Measurements from ENCODE around the gene ZNF154. TPM values are rescaled to one million over a fixed set of nuclear protein-coding genes. Genes with fewer than 3 reads are reported as not detected.

Gene ZNF154
- total and polyA plus RNA-seq, 2 of the 4 experiments (the other 2 are of a cell fraction) = 2.2 to 2.9 TPM

GRCh38 chr19:57719901-57720519 is 11.0 kb upstream of the ZNF154 start:
- Histone ChIP-seq H3K27me3 (ENCODE audit: control insufficient read depth, insufficient read depth, low read length) (no peaks in the 10 kb centered on the region), H2AK9ac (replicated peaks; ENCODE audit: low read depth, low read length, poor library complexity) (no peak overlapping the region), H2BK120ac (ENCODE audit: low read depth, low read length) (no peak overlapping the region), H3K18ac (ENCODE audit: low read depth, low read length) (no peak overlapping the region), H3K27ac (ENCODE audit: insufficient read depth, low read length) (no peak overlapping the region), H3K4me3 (ENCODE audit: insufficient read depth, low read depth, low read length) (no peak overlapping the region), H3K36me3 (ENCODE audit: control insufficient read depth, insufficient read depth, low read length) (peaks cover 41% of the 10 kb centered on the region), H2BK5ac (ENCODE audit: low read depth, low read length, poor library complexity, severe bottlenecking) (no peak overlapping the region), H3K56ac (ENCODE audit: extremely low read depth, insufficient read depth, low read length) (no peak overlapping the region), H4K91ac (ENCODE audit: insufficient read depth, low read depth, low read length) (no peak overlapping the region), H3K23ac (ENCODE audit: low read depth, low read length) (no peak overlapping the region), H3K9me3 (ENCODE audit: control insufficient read depth, insufficient read depth, low read length) (peaks cover 56% of the 10 kb centered on the region), H3K4me2 (ENCODE audit: low read depth, low read length) (no peak overlapping the region), H3K9me1 (ENCODE audit: insufficient read depth, low read length) (no peaks in the 10 kb centered on the region), H4K5ac (ENCODE audit: low read depth, low read length) (no peak overlapping the region), H3K4ac (ENCODE audit: low read depth, low read length) (no peak overlapping the region), H4K20me1 (ENCODE audit: insufficient read depth, low read length) (no peaks in the 10 kb centered on the region), H4K8ac (ENCODE audit: low read depth in 2 of 2, low read length in 2 of 2) (no peak overlapping the region), H2BK20ac (ENCODE audit: low read depth, low read length) (no peak overlapping the region), H2BK15ac (ENCODE audit: low read depth, low read length) (no peak overlapping the region), H3K79me1 (ENCODE audit: low read depth in 1 of 2, low read length in 2 of 2) (peaks cover 0 to 15% of the 10 kb centered on the region in 2 experiments; a peak in 2 of 4 replicates), H3K4me1 (ENCODE audit: control insufficient read depth, insufficient read depth, low read length) (no peaks in the 10 kb centered on the region), H2AFZ (replicated peaks; ENCODE audit: low read length, poor library complexity) (no peak overlapping the region), H3K14ac (replicated peaks; ENCODE audit: low read depth, low read length) (no peak overlapping the region), H2AK5ac (ENCODE audit: low read depth, low read length) (no peak overlapping the region), H3K9ac (ENCODE audit: low read depth, low read length) (no peak overlapping the region)
- intact Hi-C loops (cut with micrococcal nuclease) = no loop called here
- TF ChIP-seq FOS (IDR thresholded peaks at IDR 0.05; ENCODE audit: low read depth, low read length) = no peak
- TF ChIP-seq NFE2L2 (IDR thresholded peaks at IDR 0.05; ENCODE audit: low read depth, low read length) = no peak
- no peak for TF ChIP-seq BHLHE40 (IDR thresholded peaks at IDR 0.05; ENCODE audit: low read depth, low read length)
- TF ChIP-seq CHD1 (IDR thresholded peaks at IDR 0.05; ENCODE audit: low read depth, low read length) = no peak
- no peak for TF ChIP-seq RFX5 (IDR thresholded peaks at IDR 0.05; ENCODE audit: low read depth, low read length)
- TF ChIP-seq POLR2A (IDR thresholded peaks at IDR 0.05; ENCODE audit: low read depth, low read length) = no peak
- no peak for TF ChIP-seq MAZ (IDR thresholded peaks at IDR 0.05; ENCODE audit: borderline replicate concordance, low read depth, low read length)
- no peak for TF ChIP-seq RAD21 (IDR thresholded peaks at IDR 0.05; ENCODE audit: low read length)
- no peak for TF ChIP-seq MXI1 (IDR thresholded peaks at IDR 0.05; ENCODE audit: borderline replicate concordance, low read depth, low read length)
- TF ChIP-seq CTCF (conservative IDR thresholded peaks at IDR 0.05; ENCODE audit: low read depth, low read length) = no peak
- no peak for TF ChIP-seq CEBPB (IDR thresholded peaks at IDR 0.05; ENCODE audit: low read depth, low read length)
- TF ChIP-seq RCOR1 (IDR thresholded peaks at IDR 0.05; ENCODE audit: insufficient replicate concordance, low read length) = no peak
- no peak for TF ChIP-seq ELK1 (IDR thresholded peaks at IDR 0.05; ENCODE audit: borderline replicate concordance, low read depth, low read length)
- TF ChIP-seq MAFK (IDR thresholded peaks at IDR 0.05; ENCODE audit: low read depth, low read length) = no peak
- TF ChIP-seq SMC3 (IDR thresholded peaks at IDR 0.05; ENCODE audit: low read depth, low read length) = no peak
- TF ChIP-seq USF2 (IDR thresholded peaks at IDR 0.05; ENCODE audit: low read depth, low read length) = no peak
- WGBS, 2 experiments (ENCODE audit: extremely low coverage in 2 of 2, insufficient read length in 1 of 2) = no CpG with 5 or more reads among the region's 4 CpGs
- ChIA-PET CTCF (no interaction called here), POLR2A (ENCODE audit: unreplicated experiment) (no interaction called here)
- ATAC-seq (ENCODE audit: low read depth) = no peak
- no TSS peak for BruUV-seq (replicated peaks)
- dilution Hi-C loops (cut with HindIII; ENCODE audit: low sequenced_read_pairs, unreplicated experiment) = no loop called here
- in situ Hi-C loops (cut with MboI; ENCODE audit: low sequenced_read_pairs) = no loop called here
- DNase-seq = no peak
